Activated CD4-positive, alpha-beta T cell treated with anti-CD3 and anti-CD28 coated beads, Interleukin-2, amount 50 U/mL, for 48 hours (primary cell): Measurements from ENCODE around the gene ZIC4.

ENCODE experiments used
- DNase-seq, 2 experiments: peaks; one replicate each; pipeline ENCODE4 v3.0.0-alpha.2; 2020

Gene ZIC4

GRCh38 chr3:147341727-147342126 is 64.6 kb downstream of the ZIC4 start:
- DNase-seq: no peak

DNA sequence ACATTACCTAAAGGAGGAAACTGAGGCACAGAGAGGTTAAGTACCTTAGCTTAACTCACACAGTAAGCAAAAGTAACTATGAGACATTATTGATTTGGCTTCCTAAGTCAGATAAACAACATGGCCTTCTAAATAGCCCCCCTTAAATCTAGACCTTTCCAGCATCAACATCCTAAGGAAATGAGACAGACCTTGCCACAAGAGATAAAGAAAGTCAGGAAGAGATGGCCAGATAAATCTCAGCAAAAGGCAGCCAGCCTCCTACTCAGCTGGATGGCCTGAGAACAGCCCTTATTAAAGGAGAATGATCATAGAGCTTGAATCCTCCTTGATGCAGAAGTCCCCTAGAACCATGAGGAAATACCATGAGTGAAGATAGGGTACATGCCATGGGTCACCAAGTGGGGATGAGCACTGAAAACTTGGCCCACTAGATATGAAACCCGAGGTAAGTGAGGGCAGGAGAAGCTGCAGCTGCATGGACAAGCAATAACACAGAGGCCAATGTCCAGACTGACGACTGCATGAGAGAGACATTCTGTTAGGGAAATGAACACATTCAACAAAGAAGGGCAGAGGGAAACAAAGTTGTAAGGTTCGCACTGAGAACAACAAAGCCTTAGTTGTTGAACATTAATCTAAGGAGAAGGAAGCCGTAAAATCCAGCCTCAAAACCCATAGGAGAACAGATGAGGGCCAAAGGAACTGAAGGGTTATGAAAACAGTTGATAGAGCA is 69.6 kb downstream of the ZIC4 start:
- no peak for DNase-seq
